A549 (cell line): ENCODE measurements around the gene HOXB3. TPM values are rescaled to one million over a fixed set of nuclear protein-coding genes. Genes with fewer than 3 reads are reported as not detected.

Experiments used
- ATAC-seq, 2 experiments: fragments of 200-7000 bp in 1 of 2; fragments of >200 bp in 1 of 2; cut with Nextera tagmentation in 1 of 2; cut with Tn5 transposase in 1 of 2; 3 replicates each; pipeline versions ENCODE4 v1.8.0 to v1.9.1; 2018 to 2020; ENCODE audit warnings: mild to moderate bottlenecking in 1 of 2, moderate library complexity in 1 of 2
- CTCF ChIA-PET: fragments of 300-600 bp; sonication (Branson Sonifier 250); formaldehyde crosslinking; extraction: SDS; loops from one replicate; lab custom pipeline; 2021; ENCODE audit warnings: antibody characterized with exemption, inconsistent platforms; lab: Yijun Ruan, JAX
- POLR2A ChIA-PET: fragments of 350-600 bp; formaldehyde crosslinking; extraction: SDS; loops from one replicate; lab custom pipeline; 2021; ENCODE audit warnings: antibody characterized with exemption, inconsistent platforms; lab: Yijun Ruan, JAX
- DNase-seq, 2 experiments: peaks; one replicate each; pipeline versions ENCODE4 v3.0.0 to v3.0.0-alpha.2; 2011 to 2016; ENCODE audit warnings: low read depth in 1 of 2, low spot score in 1 of 2
- FAIRE-seq: peaks from 2 replicates; lab custom pipeline; 2011; peaks lifted over from hg19 to GRCh38; lab: Jason Lieb, UNC
- H3K27ac ChIP-seq, 2 experiments: fragments of >200 bp; sonication (Bioruptor Twin); formaldehyde crosslinking; 3 replicates each; pipeline ENCODE4 v1.5.1; 2016 to 2017
- H3K4me1 ChIP-seq: fragments of >200 bp; sonication (Bioruptor Twin); formaldehyde crosslinking; 3 replicates; pipeline ENCODE4 v1.6.1; 2016
- H3K4me2 ChIP-seq: fragments of >200 bp; sonication (Bioruptor Twin); formaldehyde crosslinking; 3 replicates; pipeline ENCODE4 v1.6.1; 2016
- H3K4me3 ChIP-seq: fragments of >200 bp; sonication (Bioruptor Twin); formaldehyde crosslinking; 3 replicates; pipeline ENCODE4 v1.5.1; 2016
- H3K9me3 ChIP-seq: fragments of >200 bp; sonication (Bioruptor Twin); formaldehyde crosslinking; 3 replicates; pipeline ENCODE4 v1.6.1; 2016
- BHLHE40 ChIP-seq: IDR thresholded peaks from 2 replicates; pipeline ENCODE4 v1.6.1; 2012; ENCODE audit warnings: low read depth, low read length, inconsistent platforms
- CEBPB ChIP-seq, 2 experiments: fragments of >200 bp in 1 of 2; sonication (Bioruptor Twin) in 1 of 2; formaldehyde crosslinking in 1 of 2; IDR thresholded peaks; 2 replicates each; pipeline ENCODE4 v1.6.1; 2012 to 2016
- CHD4 ChIP-seq: fragments of 200-600 bp; sonication (generic); IDR thresholded peaks from 2 replicates; pipeline ENCODE4 v1.6.1; 2016; ENCODE audit warnings: antibody characterized with exemption, mild to moderate bottlenecking, borderline replicate concordance
- FOSB ChIP-seq: fragments of 250-450 bp; sonication (Bioruptor Pico); IDR thresholded peaks from 2 replicates; pipeline ENCODE4 v1.5.0; 2020; ENCODE audit warnings: mild to moderate bottlenecking, moderate library complexity
- FOSL2 ChIP-seq, 2 experiments: fragments of 450-650 bp in 1 of 2; fragments of >200 bp in 1 of 2; sonication (Bioruptor Twin) in 1 of 2; formaldehyde crosslinking; IDR thresholded peaks; 2 replicates each; pipeline versions ENCODE4 v1.5.0 to v1.6.1; 2016 to 2020; ENCODE audit warnings: mild to moderate bottlenecking in 1 of 2, moderate library complexity in 1 of 2
- FOXS1 ChIP-seq: fragments of 250-450 bp; sonication (Bioruptor Pico); IDR thresholded peaks from 2 replicates; pipeline ENCODE4 v1.5.0; 2020; ENCODE audit warnings: mild to moderate bottlenecking, moderate library complexity
- HDAC2 ChIP-seq: fragments of 200-600 bp; sonication (generic); IDR thresholded peaks from 2 replicates; pipeline ENCODE4 v1.6.1; 2016
- HEYL ChIP-seq: fragments of 250-450 bp; sonication (Bioruptor Pico); IDR thresholded peaks from 2 replicates; pipeline ENCODE4 v1.8.0; 2021; ENCODE audit warnings: mild to moderate bottlenecking, moderate library complexity
- HOXA7 ChIP-seq: fragments of 250-450 bp; sonication (Bioruptor Pico); IDR thresholded peaks from 2 replicates; pipeline ENCODE4 v1.5.0; 2020; ENCODE audit warnings: mild to moderate bottlenecking, moderate library complexity
- HOXB5 ChIP-seq: fragments of 250-450 bp; sonication (Bioruptor Pico); IDR thresholded peaks from 2 replicates; pipeline ENCODE4 v1.5.0; 2020; ENCODE audit warnings: mild to moderate bottlenecking, moderate library complexity
- JUNB ChIP-seq: fragments of >200 bp; sonication (Bioruptor Twin); formaldehyde crosslinking; IDR thresholded peaks from 2 replicates; pipeline ENCODE4 v1.6.1; 2016
- KDM5A ChIP-seq: fragments of 200-600 bp; sonication (generic); IDR thresholded peaks from 2 replicates; pipeline ENCODE4 v1.6.1; 2016; ENCODE audit warnings: antibody characterized with exemption, mild to moderate bottlenecking
- MAFK ChIP-seq: fragments of 450-650 bp; IDR thresholded peaks from 2 replicates; pipeline ENCODE4 v1.6.1; 2014; ENCODE audit not compliant: partially characterized antibody
- RAD21 ChIP-seq, 2 experiments: fragments of >200 bp in 1 of 2; sonication (Bioruptor Twin) in 1 of 2; formaldehyde crosslinking in 1 of 2; IDR thresholded peaks in 1 of 2; conservative IDR thresholded peaks in 1 of 2; 2 replicates in 1 of 2; 3 replicates in 1 of 2; pipeline ENCODE4 v1.6.1; 2012 to 2018; ENCODE audit warnings: inconsistent platforms in 1 of 2
- RARB ChIP-seq: fragments of 250-450 bp; sonication (Bioruptor Pico); IDR thresholded peaks from 2 replicates; pipeline ENCODE4 v1.8.0; 2021; ENCODE audit warnings: mild to moderate bottlenecking, moderate library complexity
- RFX5 ChIP-seq: fragments of 450-650 bp; IDR thresholded peaks from 2 replicates; pipeline ENCODE4 v1.7.1; 2014; ENCODE audit warnings: antibody characterized with exemption, mild to moderate bottlenecking, moderate library complexity
- RNF2 ChIP-seq: fragments of 200-600 bp; sonication (generic); IDR thresholded peaks from 2 replicates; pipeline ENCODE4 v1.6.1; 2016; ENCODE audit warnings: low read depth, mild to moderate bottlenecking, antibody characterized with exemption, moderate library complexity, borderline replicate concordance
- SMC3 ChIP-seq: fragments of >200 bp; sonication (Bioruptor Twin); formaldehyde crosslinking; IDR thresholded peaks from 3 replicates; pipeline ENCODE4 v1.6.1; 2018; ENCODE audit warnings: inconsistent platforms
- TFCP2L1 ChIP-seq: fragments of 250-450 bp; sonication (Bioruptor Pico); IDR thresholded peaks from 2 replicates; pipeline ENCODE4 v1.5.0; 2021; ENCODE audit warnings: mild to moderate bottlenecking
- ZC3H11A ChIP-seq: fragments of 450-650 bp; IDR thresholded peaks from 2 replicates; pipeline ENCODE4 v1.6.1; 2014; ENCODE audit warnings: antibody characterized with exemption, mild to moderate bottlenecking
- ZSCAN20 ChIP-seq: fragments of 250-450 bp; sonication (Bioruptor Pico); IDR thresholded peaks from 2 replicates; pipeline ENCODE4 v1.8.0; 2022; ENCODE audit warnings: mild to moderate bottlenecking, moderate library complexity
- WGBS: methylation state at CpG from one replicate; pipeline ENCODE4 v1.1.6; 2017; ENCODE audit errors: missing lambda C conversion rate; 5-methylcytosine and 5-hydroxymethylcytosine counted together
- polyA plus RNA-seq, 4 experiments: library from polyadenylated mRNA; depleted of rRNA in 3 of 4; stranded (reverse); fragments of >200 nt; fragmentation: RNase III in 1 of 4; extraction: RNeasy Plus Mini Kit Qiagen cat#74134 plus additional on column Dnase treatment in 1 of 4; gene quantifications; 2 replicates in 3 of 4; 3 replicates in 1 of 4; pipeline ENCODE4 v1.2.3, GENCODE V29; 2011 to 2017
- TF ChIP-seq, protein P1 (sequence below): fragments of 150-350 bp; IDR thresholded peaks from 2 replicates; pipeline ENCODE4 v1.6.1; 2014; ENCODE audit warnings: low read depth, mild to moderate bottlenecking, low read length
- TF ChIP-seq, protein P2 (sequence below): fragments of 450-650 bp; IDR thresholded peaks from 2 replicates; pipeline ENCODE4 v1.6.1; 2014; ENCODE audit warnings: antibody characterized with exemption

HOXB3 gene
- polyA plus RNA-seq, 2 of the 4 experiments (the other 2 are of a cell fraction), result 8.6 to 17.0 TPM

GRCh38 chr17:48627623-48628521, 37.8 kb upstream of the HOXB3 start:
- FAIRE-seq (no peak), DNase-seq (no peak), ATAC-seq (no peak)
- H3K9me3 ChIP-seq, result no peaks in the 10 kb centered on the region
- 90% methylated on average over 27 of the region's 27 CpGs for WGBS
- no peak overlapping the region for H3K4me3 ChIP-seq
- CTCF ChIA-PET, result interaction anchor here (0.7 to 5.8 kb wide), 8 partner anchors 9 to 603 kb away, joined by 3 to 118 read pairs (median 4); no protein-coding TSS in a partner anchor
- H3K4me1 ChIP-seq, result peaks cover 23% of the 10 kb centered on the region; the same call in 2 of the 3 replicates
- peak overlapping the region in 1 of 2 experiments; percentile 95; a peak in 4 of 6 replicates for H3K27ac ChIP-seq
- POLR2A ChIA-PET, result interaction anchor here (0.6 kb wide), 1 partner anchor 9 kb away, joined by 4 read pairs; no protein-coding TSS in a partner anchor
- H3K4me2 ChIP-seq, result no peak overlapping the region
- TF ChIP-seq RAD21 (conservative IDR thresholded peaks at IDR 0.05 in 1 of 2, IDR thresholded peaks at IDR 0.05 in 1 of 2) (no peak), RNF2 (no peak), HOXB5 (CRISPR knock-in tag) (no peak), BHLHE40 (no peak), RFX5 (no peak), CEBPB (IDR thresholded peaks at IDR 0.05) (no peak), HOXA7 (CRISPR knock-in tag) (no peak), ZSCAN20 (CRISPR knock-in tag) (no peak), CHD4 (no peak), MAFK (no peak), FOSB (no peak), ZC3H11A (no peak), TFCP2L1 (CRISPR knock-in tag) (no peak)
- TF ChIP-seq, protein P1, sequence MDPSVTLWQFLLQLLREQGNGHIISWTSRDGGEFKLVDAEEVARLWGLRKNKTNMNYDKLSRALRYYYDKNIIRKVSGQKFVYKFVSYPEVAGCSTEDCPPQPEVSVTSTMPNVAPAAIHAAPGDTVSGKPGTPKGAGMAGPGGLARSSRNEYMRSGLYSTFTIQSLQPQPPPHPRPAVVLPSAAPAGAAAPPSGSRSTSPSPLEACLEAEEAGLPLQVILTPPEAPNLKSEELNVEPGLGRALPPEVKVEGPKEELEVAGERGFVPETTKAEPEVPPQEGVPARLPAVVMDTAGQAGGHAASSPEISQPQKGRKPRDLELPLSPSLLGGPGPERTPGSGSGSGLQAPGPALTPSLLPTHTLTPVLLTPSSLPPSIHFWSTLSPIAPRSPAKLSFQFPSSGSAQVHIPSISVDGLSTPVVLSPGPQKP, result no peak

GRCh38 chr17:48627118-48627597, 37.1 kb upstream of the HOXB3 start:
- no peak for FAIRE-seq
- ChIA-PET CTCF (interaction anchor here (0.7 to 5.8 kb wide), 9 partner anchors 9 to 602 kb away, joined by 3 to 118 read pairs (median 5); no protein-coding TSS in a partner anchor), POLR2A (interaction anchor here (0.6 to 2.9 kb wide), 6 partner anchors 9 to 17 kb away, joined by 3 to 45 read pairs (median 6); partner anchors contain the start of gene HOXB8)
- Histone ChIP-seq H3K4me2 (peak overlapping the region; percentile 92), H3K9me3 (no peaks in the 10 kb centered on the region), H3K4me1 (peaks cover 23% of the 10 kb centered on the region; the same call in 2 of the 3 replicates), H3K27ac (peak overlapping the region; percentile 89 to 95), H3K4me3 (peak overlapping the region; percentile 72)
- DNase-seq, result no peak
- TF ChIP-seq ZC3H11A (no peak), FOSL2 (IDR thresholded peaks at IDR 0.05) (no peak), FOSL2 (CRISPR knock-in tag; IDR thresholded peaks at IDR 0.05) (no peak), HDAC2 (no peak), HEYL (CRISPR knock-in tag) (no peak), JUNB (no peak), RNF2 (no peak), CEBPB (IDR thresholded peaks at IDR 0.05) (no peak), SMC3 (no peak), RARB (CRISPR knock-in tag) (no peak), MAFK (no peak), FOXS1 (CRISPR knock-in tag) (no peak), HOXA7 (CRISPR knock-in tag) (no peak), KDM5A (no peak)
- TF ChIP-seq, protein P2, sequence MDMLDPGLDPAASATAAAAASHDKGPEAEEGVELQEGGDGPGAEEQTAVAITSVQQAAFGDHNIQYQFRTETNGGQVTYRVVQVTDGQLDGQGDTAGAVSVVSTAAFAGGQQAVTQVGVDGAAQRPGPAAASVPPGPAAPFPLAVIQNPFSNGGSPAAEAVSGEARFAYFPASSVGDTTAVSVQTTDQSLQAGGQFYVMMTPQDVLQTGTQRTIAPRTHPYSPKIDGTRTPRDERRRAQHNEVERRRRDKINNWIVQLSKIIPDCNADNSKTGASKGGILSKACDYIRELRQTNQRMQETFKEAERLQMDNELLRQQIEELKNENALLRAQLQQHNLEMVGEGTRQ, result no peak
- ATAC-seq, result no peak
- WGBS, result 63% methylated on average over 5 of the region's 5 CpGs
